A549 (cell line): ENCODE data around the gene GRIK4.

Experiments used
- CEBPB ChIP-seq, 2 experiments: fragments of >200 bp in 1 of 2; sonication (Bioruptor Twin) in 1 of 2; formaldehyde crosslinking in 1 of 2; IDR thresholded peaks; 2 replicates each; pipeline ENCODE4 v1.6.1; 2012 to 2016
- CHD2 ChIP-seq: fragments of 150-350 bp; IDR thresholded peaks from 2 replicates; pipeline ENCODE4 v1.6.1; 2014; ENCODE audit warnings: low read length; ENCODE audit not compliant: partially characterized antibody
- CTCF ChIP-seq: fragments of >200 bp; sonication (Bioruptor Twin); formaldehyde crosslinking; IDR thresholded peaks from 3 replicates; pipeline ENCODE4 v1.5.1; 2016
- HDAC2 ChIP-seq: fragments of 200-600 bp; sonication (generic); IDR thresholded peaks from 2 replicates; pipeline ENCODE4 v1.6.1; 2016
- JUN ChIP-seq, 2 experiments: fragments of >200 bp; sonication (Bioruptor Twin); formaldehyde crosslinking; IDR thresholded peaks; 2 replicates in 1 of 2; 3 replicates in 1 of 2; pipeline ENCODE4 v1.6.1; 2016 to 2017
- POLR2A ChIP-seq: IDR thresholded peaks from 2 replicates; pipeline ENCODE4 v1.6.1; 2012; ENCODE audit warnings: mild to moderate bottlenecking, low read length
- RFX5 ChIP-seq: fragments of 450-650 bp; IDR thresholded peaks from 2 replicates; pipeline ENCODE4 v1.7.1; 2014; ENCODE audit warnings: antibody characterized with exemption, mild to moderate bottlenecking, moderate library complexity
- RNF2 ChIP-seq: fragments of 200-600 bp; sonication (generic); IDR thresholded peaks from 2 replicates; pipeline ENCODE4 v1.6.1; 2016; ENCODE audit warnings: low read depth, mild to moderate bottlenecking, antibody characterized with exemption, moderate library complexity, borderline replicate concordance
- SMC3 ChIP-seq: fragments of >200 bp; sonication (Bioruptor Twin); formaldehyde crosslinking; IDR thresholded peaks from 3 replicates; pipeline ENCODE4 v1.6.1; 2018; ENCODE audit warnings: inconsistent platforms

DNA sequence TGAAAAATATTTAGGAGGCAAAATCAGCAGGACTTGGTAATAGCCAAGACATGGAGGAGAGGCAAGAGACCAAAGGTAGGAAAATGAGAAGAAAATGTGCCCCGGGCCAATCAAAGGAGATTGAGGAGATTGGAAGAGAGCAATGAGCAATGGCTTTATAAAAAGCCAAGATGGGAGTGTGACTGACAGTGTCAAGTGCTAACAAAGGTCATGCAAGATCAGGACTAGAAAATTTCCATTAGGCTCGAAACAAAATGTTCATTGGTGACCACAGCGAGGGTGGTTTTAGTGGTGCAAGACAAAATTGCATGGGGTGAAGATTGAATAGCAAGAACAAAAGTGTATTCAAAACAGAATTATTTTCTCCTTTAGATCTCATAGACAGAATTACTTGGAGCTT, 467.2 kb downstream of the GRIK4 start:
- TF ChIP-seq CHD2 (no peak), CTCF (no peak), HDAC2 (no peak), CEBPB (IDR thresholded peaks at IDR 0.05) (no peak), SMC3 (no peak), POLR2A (no peak), JUN (IDR thresholded peaks at IDR 0.05) (no peak), RNF2 (no peak), RFX5 (no peak)
